Small intestine (tissue), 7 donors: ENCODE measurements around the gene CSNK1G3. TPM values are rescaled to one million over a fixed set of nuclear protein-coding genes. Genes with fewer than 3 reads are reported as not detected.
A peak's percentile ranks its signal among the peaks of the same experiment; 100 is the strongest.

Experiments
- DNase-seq, 2 donors: peaks; one replicate each; pipeline versions ENCODE4 v3.0.0 to v3.0.0-alpha.2; 2013
- FAIRE-seq: peaks from 2 replicates; lab custom pipeline; 2012; peaks lifted over from hg19 to GRCh38; lab: Jason Lieb, UNC
- H3K27ac ChIP-seq, 3 donors: one replicate each; pipeline ENCODE4 v1.5.1; 2013; ENCODE audit warnings: low read length in 2 of 3, mild to moderate bottlenecking in 2 of 3, control low read depth in 1 of 3, inconsistent platforms in 1 of 3, low read depth in 1 of 3, moderate library complexity in 1 of 3
- H3K27me3 ChIP-seq, 3 donors: one replicate each; pipeline ENCODE4 v1.6.1; 2013; ENCODE audit warnings: low read length in 3 of 3, inconsistent platforms in 1 of 3; ENCODE audit not compliant: control insufficient read depth in 3 of 3, insufficient read depth in 3 of 3
- H3K36me3 ChIP-seq, 3 donors: one replicate each; pipeline ENCODE4 v1.6.1; 2013; ENCODE audit warnings: low read length in 3 of 3, inconsistent platforms in 1 of 3, low read depth in 1 of 3, mild to moderate bottlenecking in 1 of 3, moderate library complexity in 1 of 3; ENCODE audit not compliant: control insufficient read depth in 3 of 3, insufficient read depth in 2 of 3
- H3K4me1 ChIP-seq, 3 donors: one replicate each; pipeline ENCODE4 v1.6.1; 2013; ENCODE audit warnings: low read length in 2 of 3, inconsistent platforms in 1 of 3, low read depth in 1 of 3, mild to moderate bottlenecking in 1 of 3, moderate library complexity in 1 of 3; ENCODE audit not compliant: control insufficient read depth in 3 of 3, insufficient read depth in 2 of 3
- H3K4me3 ChIP-seq, 3 donors: one replicate each; pipeline ENCODE4 v1.5.1; 2013; ENCODE audit warnings: low read length in 3 of 3, control low read depth in 1 of 3, inconsistent platforms in 1 of 3, low read depth in 1 of 3, mild to moderate bottlenecking in 1 of 3, moderate library complexity in 1 of 3
- H3K9me3 ChIP-seq, 2 donors: one replicate each; pipeline ENCODE4 v1.6.1; 2013; ENCODE audit warnings: low read depth in 1 of 2, low read length in 1 of 2; ENCODE audit not compliant: control insufficient read depth in 2 of 2, insufficient read depth in 1 of 2
- WGBS, 3 donors: extraction: QIAGEN DNeasy Blood & Tissue Kit; methylation state at CpG; one replicate each; pipeline ENCODE4 v1.1.7; 2013; 5-methylcytosine and 5-hydroxymethylcytosine counted together
- polyA plus RNA-seq, 4 donors: library from polyadenylated mRNA; stranded (reverse) in 3 of 4; unstranded in 1 of 4; fragments of 200-250 nt in 3 of 4; fragments of 120-200 nt in 1 of 4; gene quantifications; one replicate each; pipeline versions ENCODE4 v1.2.1 to v1.2.3, GENCODE V29; 2013
- donor health status: healthy with polysubstance abuse.
- donor health status: control.
- donor health status: control.
- donor health status: Bipolar disorder and iron deficiency.
- donor health status: healthy.

Gene CSNK1G3
- polyA plus RNA-seq, 4 donors = 16.7 to 21.7 (median 20.2) TPM

DNA sequence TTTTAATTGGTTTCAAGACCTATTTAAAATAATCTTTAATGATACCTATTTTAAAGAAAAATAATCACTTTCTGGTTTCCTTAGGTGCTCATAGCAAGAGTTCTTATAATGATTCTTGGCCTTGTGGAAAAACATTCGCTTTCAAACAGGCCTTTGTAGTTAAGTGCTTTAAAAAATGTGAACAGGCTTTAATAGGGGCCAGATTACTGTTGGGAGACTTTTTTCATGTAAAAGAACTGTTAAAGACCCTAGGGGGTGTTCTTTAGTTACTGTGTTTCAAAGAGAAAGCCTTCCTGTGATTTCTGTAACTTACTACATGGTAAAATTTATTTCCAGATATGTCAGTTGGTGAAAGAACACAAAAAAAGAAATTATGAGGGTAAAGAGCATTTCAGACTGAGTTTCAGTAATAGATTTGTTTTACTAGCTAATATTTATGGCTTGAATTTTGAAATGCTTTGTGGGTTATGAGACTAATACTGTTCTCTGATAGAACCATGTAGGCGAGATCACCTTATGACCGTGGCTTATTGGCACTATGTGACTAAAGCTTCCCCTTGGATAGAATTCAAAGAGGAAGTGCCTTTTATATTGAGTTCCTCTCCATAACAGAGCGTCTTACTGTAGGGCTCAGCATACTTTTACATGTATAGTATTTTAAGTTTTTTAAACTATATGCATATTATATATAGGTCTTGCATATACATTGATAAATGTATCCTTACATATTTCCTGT, 70.7 kb downstream of the CSNK1G3 start:
- peak in 1 of 2 donors; percentile 8 for DNase-seq

DNA sequence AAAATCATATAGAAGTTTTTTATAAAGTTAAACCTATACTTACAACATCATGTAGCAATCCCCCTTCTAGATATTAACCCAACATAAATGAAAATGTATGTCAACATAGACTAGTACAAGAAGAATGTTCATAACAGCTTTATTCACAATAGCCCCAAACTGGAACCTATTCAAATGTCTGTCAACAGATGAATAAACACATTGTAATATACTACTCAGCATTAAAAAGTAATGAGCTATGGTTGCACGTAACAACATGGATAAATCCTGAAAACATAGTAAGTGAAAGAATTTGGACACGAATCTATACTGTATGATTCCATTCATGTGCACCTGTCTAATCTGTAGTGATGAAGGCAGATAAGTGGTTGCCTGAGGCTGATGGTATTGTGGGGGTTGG, 73.9 kb downstream of the CSNK1G3 start:
- Histone ChIP-seq H3K36me3 (peaks cover 0 to 2% (median 0%) of the 10 kb centered on the region in 3 donors), H3K4me1 (no peaks in the 10 kb centered on the region), H3K27me3 (no peaks in the 10 kb centered on the region), H3K27ac (no peak overlapping the region), H3K4me3 (no peak overlapping the region), H3K9me3 (no peaks in the 10 kb centered on the region)
- no peak for DNase-seq
- WGBS, 3 donors = 92 to 97% (median 96%) methylated on average over 2 of the region's 2 CpGs
- no peak for FAIRE-seq

More for the DNA sequence above, 70.7 kb downstream of the CSNK1G3 start:
- Histone ChIP-seq H3K4me3 (no peak overlapping the region), H3K9me3 (no peaks in the 10 kb centered on the region), H3K36me3 (peaks cover 0 to 2% (median 0%) of the 10 kb centered on the region in 3 donors), H3K27me3 (no peaks in the 10 kb centered on the region), H3K27ac (no peak overlapping the region), H3K4me1 (no peaks in the 10 kb centered on the region)
- 65 to 67% (median 66%) methylated on average over 4 of the region's 4 CpGs for WGBS, 3 donors
- no peak for FAIRE-seq

- DNase-seq (no peak), FAIRE-seq (no peak)
- H3K4me1 ChIP-seq = no peaks in the 10 kb centered on the region
- no peak overlapping the region for H3K27ac ChIP-seq
- peaks cover 2 to 6% (median 3%) of the 10 kb centered on the region in 3 donors for H3K36me3 ChIP-seq
- H3K27me3 ChIP-seq = no peaks in the 10 kb centered on the region
- H3K9me3 ChIP-seq = no peaks in the 10 kb centered on the region
- no peak overlapping the region for H3K4me3 ChIP-seq
Measured at GRCh38 chr5:123594434-123594833, 82.5 kb downstream of the CSNK1G3 start.

GRCh38 chr5:123597018-123597417, 85.0 kb downstream of the CSNK1G3 start:
- H3K9me3 ChIP-seq = no peaks in the 10 kb centered on the region
- DNase-seq (no peak), FAIRE-seq (no peak)
- H3K36me3 ChIP-seq = peaks cover 2 to 4% (median 3%) of the 10 kb centered on the region in 3 donors
- 98 to 100% (median 100%) methylated on average over 1 of the region's 1 CpG for WGBS, 3 donors
- no peaks in the 10 kb centered on the region for H3K4me1 ChIP-seq
- H3K27ac ChIP-seq = no peak overlapping the region
- H3K27me3 ChIP-seq = no peaks in the 10 kb centered on the region
- H3K4me3 ChIP-seq = no peak overlapping the region

DNA sequence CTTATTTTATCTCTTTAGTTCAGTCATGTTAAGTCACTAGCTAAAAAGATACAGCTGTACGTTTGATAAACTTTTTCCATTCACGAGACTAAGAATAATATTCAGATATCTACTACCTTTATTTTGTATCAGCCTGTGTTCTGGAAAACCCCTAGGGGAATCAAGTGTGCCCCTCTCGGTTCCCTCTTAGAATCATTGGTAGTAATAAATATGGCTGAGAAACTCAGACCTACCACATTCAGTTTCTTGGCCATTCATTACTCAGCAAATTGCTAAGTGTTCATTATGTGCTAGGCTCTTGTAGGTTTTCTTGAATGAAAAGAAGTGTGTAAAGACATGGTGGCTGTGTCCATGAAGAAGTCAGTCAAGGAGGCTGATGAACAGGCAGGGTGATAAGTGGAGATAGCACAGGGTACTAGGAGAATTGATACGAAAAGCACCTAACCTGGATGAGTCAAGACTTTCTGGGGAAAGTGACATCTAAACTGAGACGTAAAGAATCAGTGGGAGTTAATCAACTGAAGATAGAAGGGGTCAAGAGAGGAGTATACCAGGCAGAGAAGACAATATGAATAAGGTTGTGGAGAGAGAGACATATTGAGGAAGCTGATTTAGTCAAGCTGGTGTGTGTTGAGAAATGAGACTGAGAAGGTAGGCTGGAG, 86.2 kb downstream of the CSNK1G3 start:
- H3K36me3 ChIP-seq = peaks cover 2 to 3% (median 2%) of the 10 kb centered on the region in 3 donors
- no peaks in the 10 kb centered on the region for H3K9me3 ChIP-seq
- 92 to 95% (median 92%) methylated on average over 5 of the region's 5 CpGs for WGBS, 3 donors
- H3K27me3 ChIP-seq = no peaks in the 10 kb centered on the region
- no peak overlapping the region for H3K27ac ChIP-seq
- FAIRE-seq (no peak), DNase-seq (no peak)
- no peak overlapping the region for H3K4me3 ChIP-seq
- H3K4me1 ChIP-seq = no peaks in the 10 kb centered on the region

DNA sequence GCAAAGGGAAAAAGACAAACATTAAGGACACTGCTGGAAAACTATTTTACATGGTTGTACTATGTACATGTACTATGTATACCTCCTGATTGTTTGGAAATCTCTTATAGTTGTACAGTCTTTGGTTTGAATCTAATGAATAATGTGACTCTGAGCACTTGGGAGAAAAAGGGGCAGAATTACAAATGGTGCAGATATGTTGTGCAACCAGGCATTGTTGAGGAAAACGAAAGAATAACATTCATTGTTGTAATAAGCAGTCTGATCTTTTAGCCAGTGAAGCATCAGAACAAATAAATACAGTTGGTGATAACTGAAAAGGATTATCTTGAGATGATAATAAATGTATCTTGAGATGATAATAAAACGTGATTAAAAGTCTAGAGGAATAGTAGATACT, 87.2 kb downstream of the CSNK1G3 start:
- Histone ChIP-seq H3K4me1 (no peaks in the 10 kb centered on the region), H3K27ac (no peak overlapping the region), H3K27me3 (no peaks in the 10 kb centered on the region), H3K9me3 (no peaks in the 10 kb centered on the region), H3K36me3 (peaks cover 2 to 3% (median 2%) of the 10 kb centered on the region in 3 donors), H3K4me3 (no peak overlapping the region)
- DNase-seq (no peak), FAIRE-seq (no peak)
- WGBS, 3 donors = 71 to 82% (median 79%) methylated on average over 2 of the region's 2 CpGs

DNA sequence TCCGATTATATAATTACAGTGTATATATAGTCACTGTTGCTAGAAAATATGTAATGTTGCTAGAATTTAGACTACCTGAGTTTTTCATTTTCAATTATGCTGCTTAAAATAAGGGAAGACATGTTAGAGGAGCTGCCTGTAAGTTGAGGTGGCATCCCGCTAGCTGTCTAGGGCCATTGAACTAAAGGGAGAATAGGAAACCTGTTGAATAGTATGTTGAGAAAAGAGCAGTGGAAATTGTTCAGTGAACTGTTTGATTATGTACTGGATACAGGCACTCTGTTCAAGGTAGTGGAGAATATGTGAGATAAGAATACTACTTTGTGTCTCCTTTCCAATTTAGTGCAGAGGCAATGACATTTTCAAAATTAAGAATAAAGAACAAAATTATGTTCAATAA, 89.6 kb downstream of the CSNK1G3 start:
- Histone ChIP-seq H3K4me3 (no peak overlapping the region), H3K27me3 (no peaks in the 10 kb centered on the region), H3K9me3 (no peaks in the 10 kb centered on the region), H3K27ac (no peak overlapping the region), H3K36me3 (peaks cover 0 to 5% (median 3%) of the 10 kb centered on the region in 3 donors), H3K4me1 (no peaks in the 10 kb centered on the region)
- WGBS, 3 donors = 95 to 100% (median 99%) methylated on average over 2 of the region's 2 CpGs
- DNase-seq = no peak
- no peak for FAIRE-seq

GRCh38 chr5:123605822-123606221, 93.8 kb downstream of the CSNK1G3 start:
- FAIRE-seq = peak; percentile 44
- Histone ChIP-seq H3K4me3 (no peak overlapping the region), H3K4me1 (no peaks in the 10 kb centered on the region), H3K9me3 (no peaks in the 10 kb centered on the region), H3K27me3 (no peaks in the 10 kb centered on the region), H3K27ac (no peak overlapping the region), H3K36me3 (peaks cover 0 to 7% (median 0%) of the 10 kb centered on the region in 3 donors)
- no peak for DNase-seq
